HG02870 (cell line): ENCODE measurements around the gene ANKRD55.
"Not testable (repeated sequence)": the region's sequence is repeated elsewhere in the genome, so short reads cannot be mapped to it uniquely, and the experiment has no call there.

ENCODE experiments used
- ATAC-seq: cut with Tn5 transposase; IDR thresholded peaks from one replicate; pipeline ENCODE4 v1.9.1; 2021; ENCODE audit warnings: mild to moderate bottlenecking, moderate library complexity; ENCODE audit not compliant: unreplicated experiment

ANKRD55 gene

DNA sequence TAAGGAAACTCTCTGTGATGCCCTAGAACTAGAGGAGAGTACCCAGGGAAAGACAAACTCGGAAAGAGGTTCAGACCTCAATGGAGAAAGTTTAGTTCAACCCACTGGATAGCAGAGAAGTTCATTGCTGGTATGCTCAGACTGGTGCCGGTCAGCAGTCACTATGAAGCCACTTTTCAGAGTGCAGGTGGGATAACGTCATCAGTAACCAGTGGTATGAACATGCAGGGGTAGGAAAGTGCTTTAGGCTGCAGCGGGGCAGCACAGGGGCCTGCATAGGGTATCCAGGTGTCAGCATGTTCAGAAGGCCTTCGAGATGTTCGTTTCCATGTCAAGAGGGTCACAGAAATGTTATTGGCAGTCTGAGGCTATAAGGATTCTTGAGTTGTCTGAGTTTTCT is 20.8 kb upstream of the ANKRD55 start:
- no peak for ATAC-seq

- ATAC-seq: no peak
Observed at GRCh38 chr5:56253126-56253525, 20.0 kb upstream of the ANKRD55 start.

- ATAC-seq: no peak
Observed at GRCh38 chr5:56251918-56252553, 18.9 kb upstream of the ANKRD55 start.

- no peak for ATAC-seq
Observed at GRCh38 chr5:56251440-56251839, 18.3 kb upstream of the ANKRD55 start.

DNA sequence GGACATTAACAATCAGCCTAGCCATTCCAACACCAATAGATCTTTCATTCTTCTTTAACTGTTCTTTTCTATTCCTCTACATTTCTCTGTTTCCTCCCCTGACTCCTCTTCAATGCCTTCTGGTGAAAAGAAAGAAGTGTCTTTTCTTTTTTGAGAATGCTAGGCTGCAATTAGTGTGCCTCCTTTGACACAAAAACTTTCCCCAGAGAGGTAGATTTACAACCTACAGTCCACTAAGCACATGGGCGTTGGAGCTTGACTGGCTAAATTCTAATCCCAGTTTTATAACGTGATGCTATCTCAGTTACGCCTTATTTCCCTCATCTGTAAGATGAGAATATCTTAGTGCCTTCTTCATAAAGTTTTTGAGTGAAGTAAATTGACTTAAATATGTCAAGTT is 16.9 kb upstream of the ANKRD55 start:
- no peak for ATAC-seq

DNA sequence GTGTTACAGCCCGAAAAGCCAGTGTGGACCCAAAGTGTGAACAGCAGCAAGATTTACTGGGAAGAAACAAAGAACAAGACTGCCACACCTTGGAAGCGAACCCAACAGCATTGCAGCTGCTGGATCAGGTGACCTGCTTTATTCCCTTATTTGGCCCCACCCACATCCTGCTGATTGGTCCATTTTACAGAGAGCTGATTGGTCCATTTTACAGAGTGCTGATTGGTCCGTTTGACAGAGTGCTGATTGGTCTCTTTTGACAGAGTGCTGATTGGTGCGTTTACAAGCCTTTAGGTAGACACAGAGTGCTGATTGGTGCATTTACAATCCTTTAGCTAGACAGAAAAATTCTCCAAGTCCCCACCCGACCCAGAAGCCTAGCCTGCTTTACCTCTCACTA is 16.0 kb upstream of the ANKRD55 start:
- ATAC-seq: not testable (repeated sequence)

DNA sequence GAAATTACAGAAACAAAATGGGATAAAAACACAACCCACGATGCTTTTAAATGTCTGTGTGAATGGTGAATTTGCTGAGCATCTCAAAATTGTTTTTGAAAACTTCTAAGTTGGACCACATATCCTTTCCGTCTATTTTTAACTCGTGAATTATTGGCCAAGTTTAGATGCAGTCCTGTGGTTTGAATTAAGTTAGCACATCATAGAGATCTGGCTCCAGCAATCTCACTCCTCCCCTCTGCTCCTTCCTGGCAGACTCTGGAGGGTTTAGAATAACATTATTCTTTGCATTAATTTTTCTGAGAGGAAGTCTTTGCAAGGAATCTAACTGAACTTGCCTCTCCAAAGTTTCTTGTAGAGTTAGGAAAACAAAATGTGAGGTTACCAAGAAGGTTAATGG is 14.5 kb upstream of the ANKRD55 start:
- no peak for ATAC-seq

DNA sequence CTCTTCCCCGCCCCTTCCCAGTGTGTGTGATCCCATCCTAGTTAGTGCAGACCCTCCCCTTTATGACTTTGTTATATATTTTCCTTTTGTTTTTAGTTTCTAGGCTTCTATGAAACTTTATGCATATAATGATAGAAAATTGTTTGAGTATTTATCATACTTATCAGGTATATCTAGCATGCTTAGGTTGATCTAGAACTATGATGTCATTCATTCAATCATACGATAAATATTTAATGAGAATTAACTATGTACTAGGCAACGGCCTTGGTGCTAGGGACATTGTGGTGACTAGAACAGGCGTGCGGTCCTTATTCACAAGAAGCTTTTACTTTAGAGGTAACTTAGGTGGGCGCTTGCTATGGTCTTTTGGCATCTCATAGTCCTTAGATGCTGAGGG is 13.6 kb upstream of the ANKRD55 start:
- no peak for ATAC-seq

DNA sequence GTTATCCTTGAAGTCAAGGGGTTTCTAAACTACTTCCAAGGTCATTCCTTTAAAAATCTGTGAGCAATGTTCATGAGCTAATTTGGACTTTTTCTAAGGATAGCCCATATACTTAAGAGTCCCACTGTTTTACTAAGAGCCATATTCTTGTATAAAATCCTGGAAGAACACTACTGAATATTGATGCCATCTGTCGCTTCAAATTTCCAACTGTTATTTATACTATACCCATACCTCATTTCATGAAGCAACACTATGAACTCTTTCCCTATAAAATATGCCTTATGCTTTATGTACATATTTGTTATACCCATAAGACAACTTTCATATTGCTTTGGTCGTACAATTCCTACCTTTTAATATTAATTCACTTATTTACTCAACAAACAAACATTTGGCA is 12.4 kb upstream of the ANKRD55 start:
- no peak for ATAC-seq

DNA sequence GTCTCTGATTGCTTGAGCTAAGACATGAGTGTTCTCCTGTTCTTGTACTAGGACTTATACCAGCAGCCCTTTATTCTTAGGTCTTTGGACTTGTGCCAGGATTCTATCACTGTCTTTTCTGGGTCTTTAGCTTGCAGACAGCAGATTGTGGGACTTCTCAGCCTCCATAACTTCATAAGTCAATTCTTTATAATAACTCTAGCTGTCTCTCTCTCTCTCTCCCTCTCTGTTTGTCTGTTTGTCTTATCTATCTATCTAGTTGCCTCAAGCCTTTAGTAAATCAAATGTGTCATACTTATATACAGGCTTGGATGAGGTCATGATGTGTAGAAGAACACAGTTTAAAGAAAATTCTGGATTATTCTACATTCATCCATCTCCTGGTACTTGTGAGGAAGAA is 11.5 kb upstream of the ANKRD55 start:
- ATAC-seq: no peak

- ATAC-seq: not testable (repeated sequence)
Observed at GRCh38 chr5:56242271-56242670, 9.1 kb upstream of the ANKRD55 start.

GRCh38 chr5:56232538-56232937 is 592 bp downstream of the ANKRD55 start:
- ATAC-seq: no peak

DNA sequence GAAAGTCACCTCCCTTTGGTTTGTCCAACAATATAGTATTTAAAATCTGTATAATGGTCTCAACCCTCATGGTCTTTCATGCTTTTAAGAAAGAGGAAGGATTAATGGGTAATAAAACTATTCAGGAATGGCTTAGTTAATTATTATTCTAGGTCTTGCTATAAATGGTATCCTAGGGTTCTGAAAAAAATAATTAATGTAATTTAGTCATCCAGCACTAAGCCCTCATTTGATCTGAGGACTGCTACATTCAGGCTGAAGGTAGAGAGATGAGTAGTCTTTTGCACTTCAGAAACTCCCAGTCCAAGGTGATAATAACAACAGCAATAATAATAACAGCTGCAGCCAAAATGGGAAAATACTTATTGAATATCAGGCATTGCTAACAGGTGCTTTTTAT is 2.6 kb downstream of the ANKRD55 start:
- ATAC-seq: no peak

DNA sequence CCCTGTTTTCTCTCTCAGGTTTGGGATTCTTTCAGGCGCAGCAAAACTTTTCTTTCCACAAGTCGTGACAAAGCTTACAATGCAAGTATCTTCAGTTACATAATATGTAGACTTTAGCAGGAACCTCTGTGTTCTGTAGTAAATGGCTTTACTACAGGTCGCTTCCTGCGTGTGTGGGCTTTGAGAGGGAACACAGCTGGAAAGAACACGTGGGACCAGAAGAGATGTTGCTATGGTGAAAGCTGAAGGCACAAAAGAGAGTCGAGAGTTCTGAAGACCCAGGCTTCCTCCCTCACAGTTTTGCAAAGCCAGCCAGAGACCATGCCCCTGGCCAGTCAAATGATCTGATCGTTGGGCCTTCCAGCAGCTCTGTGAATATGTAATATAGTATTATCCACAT is 4.0 kb downstream of the ANKRD55 start:
- ATAC-seq: no peak

DNA sequence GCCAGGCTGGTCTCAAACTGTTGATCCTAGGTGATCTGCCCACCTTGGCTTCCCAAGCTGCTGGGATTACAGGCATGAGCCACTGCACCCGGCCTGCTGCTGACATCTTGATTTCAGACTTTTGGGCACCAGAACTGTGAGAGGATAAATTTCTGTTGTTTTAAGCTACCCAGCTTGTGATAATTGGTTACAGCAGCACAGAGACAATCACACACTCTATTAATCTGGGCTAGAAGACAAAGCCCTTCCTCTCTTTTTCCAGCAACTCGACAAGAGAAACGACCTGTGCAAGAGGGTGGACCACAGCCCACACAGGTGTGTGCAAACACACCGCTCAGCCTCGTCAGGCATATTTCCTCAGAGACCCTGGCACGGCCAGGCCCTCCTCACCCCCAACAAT is 4.5 kb downstream of the ANKRD55 start:
- ATAC-seq: no peak

DNA sequence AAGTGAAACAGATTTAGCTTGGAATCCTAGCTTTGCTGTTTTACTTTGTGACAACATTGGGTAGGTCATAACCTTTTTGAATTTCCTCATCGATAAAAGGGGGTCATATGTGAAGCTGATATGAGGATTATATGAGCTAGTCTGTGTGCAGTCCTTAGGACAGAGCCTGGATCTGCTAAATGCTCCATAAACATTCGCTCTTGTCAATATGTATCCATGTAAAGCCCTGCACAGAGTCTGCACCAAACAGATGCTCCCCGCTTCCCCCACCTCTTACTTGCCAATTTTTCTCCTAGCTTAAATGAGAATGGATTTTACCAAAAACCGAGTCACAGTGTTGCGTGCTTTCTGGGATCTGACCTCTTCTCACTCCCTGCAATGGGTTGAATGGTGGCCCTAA is 5.4 kb downstream of the ANKRD55 start:
- no peak for ATAC-seq

GRCh38 chr5:56223298-56223697 is 9.8 kb downstream of the ANKRD55 start:
- ATAC-seq: not testable (repeated sequence)

GRCh38 chr5:56221601-56222000 is 11.5 kb downstream of the ANKRD55 start:
- not testable (repeated sequence) for ATAC-seq

DNA sequence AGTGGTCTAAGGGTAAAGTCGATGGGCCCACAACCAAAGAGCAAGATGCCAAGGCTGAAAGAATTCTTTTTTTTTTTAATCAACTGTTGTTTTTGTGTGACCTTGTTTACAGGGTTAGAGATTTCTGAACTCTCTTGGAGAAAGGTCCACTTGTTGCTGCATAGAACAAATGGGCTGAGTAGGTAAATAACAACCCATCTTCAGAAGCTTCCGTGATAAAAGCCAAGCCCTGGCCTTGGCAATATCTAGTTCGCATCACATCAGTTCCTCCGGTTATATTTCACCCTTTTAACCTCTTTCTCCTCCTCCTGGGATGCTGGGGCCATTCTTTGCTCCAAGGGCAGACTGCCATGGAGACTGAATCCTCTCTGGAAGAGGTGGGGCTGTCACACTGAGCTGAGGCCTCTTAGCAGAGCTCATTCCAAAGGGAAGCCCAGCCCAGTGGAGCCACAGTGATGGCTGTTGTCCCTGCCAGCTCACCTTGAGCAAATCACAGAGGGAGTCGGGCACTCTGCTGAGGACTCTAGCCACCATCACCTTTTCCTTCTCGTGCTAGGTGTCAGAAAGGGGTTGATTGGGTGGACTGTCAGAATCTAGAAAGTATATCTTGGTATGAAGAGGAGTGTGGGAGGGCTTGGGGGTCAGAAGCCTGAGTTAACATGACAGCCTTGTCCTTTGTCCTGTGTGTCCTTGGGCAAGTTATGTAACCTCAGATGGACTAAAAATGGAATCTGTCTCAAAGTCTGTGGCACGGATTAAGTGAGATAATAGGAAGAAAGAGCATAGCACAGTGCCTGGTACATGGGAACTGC is 17.9 kb downstream of the ANKRD55 start:
- ATAC-seq: no peak

DNA sequence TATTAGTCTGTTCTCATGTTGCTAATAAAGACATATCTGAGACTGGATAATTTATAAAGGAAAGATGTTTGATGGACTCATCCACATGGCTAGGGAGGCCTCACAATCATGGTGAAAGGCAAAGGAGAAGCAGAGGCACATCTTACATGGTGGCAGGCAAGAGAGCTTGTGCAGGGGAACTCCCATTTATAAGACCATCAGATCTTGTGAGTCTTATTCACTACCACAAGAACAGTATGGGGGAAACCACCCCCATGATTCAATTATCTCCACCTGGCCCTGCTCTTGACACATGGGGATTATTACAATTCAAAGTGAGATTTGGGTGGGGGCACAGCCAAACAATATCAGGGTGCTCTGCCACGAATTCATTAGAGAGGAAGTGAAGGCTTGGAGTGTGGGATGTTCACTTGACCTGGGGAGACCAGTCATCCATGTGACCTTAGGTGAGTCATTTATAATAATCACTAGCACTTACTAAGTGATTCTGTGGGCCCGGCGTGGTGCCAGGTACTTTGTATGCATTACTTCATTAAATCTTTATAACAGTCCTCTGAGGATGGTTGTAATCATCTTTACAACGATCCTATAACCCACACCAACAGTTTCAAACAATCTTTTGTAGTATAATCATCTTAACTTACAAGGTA is 19.1 kb downstream of the ANKRD55 start:
- not testable (repeated sequence) for ATAC-seq

GRCh38 chr5:56212130-56212879 is 20.8 kb downstream of the ANKRD55 start:
- ATAC-seq: no peak
